Panc1 (cell line): ENCODE results near the gene UBASH3B. TPM values are rescaled to one million over a fixed set of nuclear protein-coding genes. Genes with fewer than 3 reads are reported as not detected.

Experiments
- ATAC-seq: fragments of 200-7000 bp; cut with Tn5 transposase; 2 replicates; pipeline ENCODE4 v1.9.1; 2020; ENCODE audit warnings: mild to moderate bottlenecking, moderate library complexity
- BruUV-seq: library from RNA; stranded (reverse); fragments of 400-500 nt; replicated peaks from 2 replicates; lab custom pipeline; 2021; lab: Mats Ljungman, UMichigan
- CTCF ChIA-PET: fragments of 300-600 bp; sonication (Branson Sonifier 250); formaldehyde crosslinking; loops from one replicate; lab custom pipeline; 2022; ENCODE audit warnings: antibody characterized with exemption; lab: Charles Lee
- POLR2A ChIA-PET: fragments of 300-600 bp; sonication (Branson Sonifier 250); formaldehyde crosslinking; loops from one replicate; lab custom pipeline; 2022; ENCODE audit warnings: antibody characterized with exemption; lab: Charles Lee
- DNase-seq: peaks from one replicate; pipeline ENCODE4 v3.0.0-alpha.2; 2010; ENCODE audit warnings: low read depth, low spot score
- H3K27ac ChIP-seq: 2 replicates; pipeline ENCODE4 v1.5.1; 2011; ENCODE audit warnings: mild to moderate bottlenecking, low read length, inconsistent platforms
- H3K27me3 ChIP-seq: fragments of 200-500 bp; sonication (Bioruptor generic); 2 replicates; pipeline ENCODE4 v1.6.0; 2014; ENCODE audit warnings: low read length, inconsistent platforms; ENCODE audit not compliant: control insufficient read depth, insufficient read depth
- H3K36me3 ChIP-seq: fragments of 200-500 bp; sonication (Bioruptor generic); 2 replicates; pipeline ENCODE4 v1.5.1; 2014; ENCODE audit warnings: inconsistent platforms, mild to moderate bottlenecking, low read length, moderate library complexity; ENCODE audit not compliant: control insufficient read depth, insufficient read depth
- H3K4me1 ChIP-seq: 2 replicates; pipeline ENCODE4 v1.5.1; 2011; ENCODE audit warnings: inconsistent platforms, mild to moderate bottlenecking, low read length, moderate library complexity; ENCODE audit not compliant: control insufficient read depth, insufficient read depth
- H3K4me3 ChIP-seq, 2 experiments: 2 replicates each; pipeline ENCODE4 v1.5.1; 2011 to 2012; ENCODE audit warnings: low read depth in 2 of 2, low read length in 2 of 2, mild to moderate bottlenecking in 2 of 2, inconsistent platforms in 1 of 2, moderate library complexity in 1 of 2
- H3K9me3 ChIP-seq: fragments of 200-500 bp; sonication (Bioruptor generic); 2 replicates; pipeline ENCODE4 v1.5.1; 2014; ENCODE audit warnings: low read depth, mild to moderate bottlenecking, inconsistent platforms, low read length, moderate library complexity; ENCODE audit not compliant: control insufficient read depth, insufficient read depth
- CTCF ChIP-seq: fragments of 450-650 bp; IDR thresholded peaks from 2 replicates; pipeline ENCODE4 v1.5.1; 2017; ENCODE audit warnings: mild to moderate bottlenecking
- POLR2AphosphoS5 ChIP-seq: IDR thresholded peaks from 2 replicates; pipeline ENCODE4 v1.6.1; 2012; ENCODE audit warnings: mild to moderate bottlenecking, low read depth, low read length, moderate library complexity
- SIN3A ChIP-seq: IDR thresholded peaks from 2 replicates; pipeline ENCODE4 v1.6.1; 2012; ENCODE audit warnings: low read depth, mild to moderate bottlenecking, low read length, moderate library complexity, borderline replicate concordance; ENCODE audit not compliant: insufficient read depth
- TCF7L2 ChIP-seq: IDR thresholded peaks from 2 replicates; pipeline ENCODE4 v1.6.1; 2011; ENCODE audit warnings: mild to moderate bottlenecking, low read depth, low read length, inconsistent platforms
- in situ Hi-C: cut with HindIII; loops from 2 replicates; pipeline ENCODE4 v1.10.0; 2016; ENCODE audit warnings: low sequenced_read_pairs, low pct_unique_long_range_greater_than_20kb
- intact Hi-C: fragments of 100-400 bp; cut with micrococcal nuclease; formaldehyde crosslinking; loops from one replicate; pipeline ENCODE4 v1.10.0; 2022; ENCODE audit not compliant: unreplicated experiment
- total RNA-seq: library from RNA; stranded (reverse); gene quantifications from one replicate; pipeline ENCODE4 v1.2.1, GENCODE V29; 2021; ENCODE audit not compliant: unreplicated experiment
- TF ChIP-seq, protein P1 (sequence below), 2 experiments: IDR thresholded peaks; 2 replicates each; pipeline ENCODE4 v1.6.1; 2011 to 2012; ENCODE audit warnings: low read depth in 2 of 2, control low read depth in 1 of 2, low read length in 1 of 2, mild to moderate bottlenecking in 1 of 2, moderate library complexity in 1 of 2; ENCODE audit not compliant: insufficient read depth in 1 of 2

The UBASH3B gene
- total RNA-seq, 1 experiment from 2014 or later = 55.1 TPM

GRCh38 chr11:122737951-122738693 is 82.6 kb downstream of the UBASH3B start:
- Histone ChIP-seq H3K36me3 (no peaks in the 10 kb centered on the region), H3K27ac (no peak overlapping the region), H3K9me3 (no peaks in the 10 kb centered on the region), H3K27me3 (no peaks in the 10 kb centered on the region), H3K4me3 (no peak overlapping the region), H3K4me1 (no peaks in the 10 kb centered on the region; the same call in none of the 2 replicates)
- ATAC-seq (peak; percentile 67), DNase-seq (no peak)
- TF ChIP-seq, protein P1, sequence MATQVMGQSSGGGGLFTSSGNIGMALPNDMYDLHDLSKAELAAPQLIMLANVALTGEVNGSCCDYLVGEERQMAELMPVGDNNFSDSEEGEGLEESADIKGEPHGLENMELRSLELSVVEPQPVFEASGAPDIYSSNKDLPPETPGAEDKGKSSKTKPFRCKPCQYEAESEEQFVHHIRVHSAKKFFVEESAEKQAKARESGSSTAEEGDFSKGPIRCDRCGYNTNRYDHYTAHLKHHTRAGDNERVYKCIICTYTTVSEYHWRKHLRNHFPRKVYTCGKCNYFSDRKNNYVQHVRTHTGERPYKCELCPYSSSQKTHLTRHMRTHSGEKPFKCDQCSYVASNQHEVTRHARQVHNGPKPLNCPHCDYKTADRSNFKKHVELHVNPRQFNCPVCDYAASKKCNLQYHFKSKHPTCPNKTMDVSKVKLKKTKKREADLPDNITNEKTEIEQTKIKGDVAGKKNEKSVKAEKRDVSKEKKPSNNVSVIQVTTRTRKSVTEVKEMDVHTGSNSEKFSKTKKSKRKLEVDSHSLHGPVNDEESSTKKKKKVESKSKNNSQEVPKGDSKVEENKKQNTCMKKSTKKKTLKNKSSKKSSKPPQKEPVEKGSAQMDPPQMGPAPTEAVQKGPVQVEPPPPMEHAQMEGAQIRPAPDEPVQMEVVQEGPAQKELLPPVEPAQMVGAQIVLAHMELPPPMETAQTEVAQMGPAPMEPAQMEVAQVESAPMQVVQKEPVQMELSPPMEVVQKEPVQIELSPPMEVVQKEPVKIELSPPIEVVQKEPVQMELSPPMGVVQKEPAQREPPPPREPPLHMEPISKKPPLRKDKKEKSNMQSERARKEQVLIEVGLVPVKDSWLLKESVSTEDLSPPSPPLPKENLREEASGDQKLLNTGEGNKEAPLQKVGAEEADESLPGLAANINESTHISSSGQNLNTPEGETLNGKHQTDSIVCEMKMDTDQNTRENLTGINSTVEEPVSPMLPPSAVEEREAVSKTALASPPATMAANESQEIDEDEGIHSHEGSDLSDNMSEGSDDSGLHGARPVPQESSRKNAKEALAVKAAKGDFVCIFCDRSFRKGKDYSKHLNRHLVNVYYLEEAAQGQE (IDR thresholded peaks at IDR 0.05; ENCODE audit: insufficient read depth in 1 of 2, low read depth in 2 of 2, low read length in 1 of 2) = no peak
- no peak for TF ChIP-seq SIN3A
- CTCF ChIA-PET = no interaction called here
- intact Hi-C loops = no loop called here
- in situ Hi-C loops = no loop called here
- POLR2A ChIA-PET = no interaction called here
- BruUV-seq = no TSS peak

DNA sequence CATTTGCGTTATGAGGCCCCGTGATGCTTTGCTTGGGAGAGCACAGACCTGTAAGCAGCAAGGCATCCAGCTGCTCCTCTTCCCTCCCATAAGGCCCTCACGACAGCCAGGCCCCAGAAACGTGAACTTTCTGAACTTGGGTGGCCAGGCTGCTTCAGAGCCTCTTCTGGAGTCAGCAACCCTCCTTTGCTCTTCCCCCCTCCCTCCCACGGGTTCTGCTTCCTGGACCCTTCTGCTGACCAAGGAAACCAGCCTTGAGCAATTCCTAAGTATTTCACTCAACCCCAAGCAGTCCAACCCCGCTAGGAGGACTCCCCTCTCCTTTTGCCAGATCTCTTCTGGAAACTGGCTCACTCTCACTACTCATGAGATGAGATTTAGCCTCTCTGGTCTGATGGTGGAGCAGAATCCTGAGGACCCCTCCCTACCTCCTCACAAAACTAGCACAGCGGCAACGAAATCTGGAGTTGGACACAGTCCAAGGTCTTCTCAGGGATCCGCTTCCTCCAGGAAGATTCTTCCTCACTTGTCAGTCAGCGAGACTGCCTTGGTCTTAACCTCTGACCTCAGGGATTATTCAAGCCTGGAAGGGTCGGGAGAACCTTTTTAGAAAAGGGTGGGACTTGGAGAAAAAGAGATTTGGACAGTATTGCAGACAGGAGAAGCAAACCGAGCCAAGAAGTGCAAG is 86.2 kb downstream of the UBASH3B start:
- no peaks in the 10 kb centered on the region for H3K9me3 ChIP-seq
- no peak for DNase-seq
- no peak overlapping the region for H3K27ac ChIP-seq
- intact Hi-C loops (no loop called here), in situ Hi-C loops (no loop called here)
- ATAC-seq = no peak
- H3K4me3 ChIP-seq = no peak overlapping the region
- POLR2A ChIA-PET = no interaction called here
- no peaks in the 10 kb centered on the region for H3K27me3 ChIP-seq
- CTCF ChIA-PET = no interaction called here
- BruUV-seq = no TSS peak
- no peak for TF ChIP-seq CTCF
- TF ChIP-seq POLR2AphosphoS5 = no peak
- no peak for TF ChIP-seq SIN3A
- TF ChIP-seq TCF7L2 = no peak
- TF ChIP-seq, protein P1 (IDR thresholded peaks at IDR 0.05; ENCODE audit: insufficient read depth in 1 of 2, low read depth in 2 of 2, low read length in 1 of 2) = no peak
- H3K36me3 ChIP-seq = no peaks in the 10 kb centered on the region
- H3K4me1 ChIP-seq = no peaks in the 10 kb centered on the region; the same call in 1 of the 2 replicates
